GM12878 (cell line): ENCODE results near the gene BICD1.

Experiments used
- CTCF ChIP-seq, 3 experiments: IDR thresholded peaks in 2 of 3; conservative IDR thresholded peaks in 1 of 3; 2 replicates each; pipeline ENCODE4 v1.5.1; 2011; ENCODE audit warnings: low read depth in 3 of 3, low read length in 3 of 3, mild to moderate bottlenecking in 3 of 3, control low read depth in 2 of 3, moderate library complexity in 2 of 3, inconsistent platforms in 1 of 3, mixed read lengths in 1 of 3; ENCODE audit not compliant: control insufficient read depth in 2 of 3, insufficient read depth in 1 of 3; ENCODE audit errors: extremely low read depth in 1 of 3
- NR2C2 ChIP-seq: IDR thresholded peaks from 2 replicates; pipeline ENCODE4 v1.6.1; 2011; ENCODE audit warnings: borderline replicate concordance, low read depth; ENCODE audit not compliant: control insufficient read depth, insufficient read length
- SMC3 ChIP-seq: IDR thresholded peaks from 2 replicates; pipeline ENCODE4 v1.6.1; 2011; ENCODE audit warnings: low read length, improper control_type of control experiment, borderline replicate concordance
- SREBF1 ChIP-seq: IDR thresholded peaks from 2 replicates; pipeline ENCODE4 v1.6.1; 2012; ENCODE audit warnings: mild to moderate bottlenecking, low read length
- TARDBP ChIP-seq: IDR thresholded peaks from 2 replicates; pipeline ENCODE4 v1.6.1; 2016; ENCODE audit warnings: borderline replicate concordance
- TCF3 ChIP-seq: IDR thresholded peaks from 2 replicates; pipeline ENCODE4 v1.6.1; 2012; ENCODE audit warnings: low read depth, mild to moderate bottlenecking, low read length, borderline replicate concordance; ENCODE audit not compliant: insufficient read depth
- WRNIP1 ChIP-seq: IDR thresholded peaks from 2 replicates; pipeline ENCODE4 v1.6.1; 2011; ENCODE audit warnings: low read depth, low read length, improper control_type of control experiment, borderline replicate concordance

GRCh38 chr12:32191445-32191844, 84.8 kb downstream of the BICD1 start:
- TF ChIP-seq NR2C2 (no peak), TCF3 (no peak), SMC3 (no peak), TARDBP (no peak), SREBF1 (no peak), WRNIP1 (no peak), CTCF (IDR thresholded peaks at IDR 0.05 in 2 of 3, conservative IDR thresholded peaks at IDR 0.05 in 1 of 3; ENCODE audit: control insufficient read depth in 2 of 3, extremely low read depth in 1 of 3, insufficient read depth in 1 of 3, low read depth in 3 of 3, low read length in 3 of 3) (no peak)
